HEK293 (cell line): ENCODE measurements around the gene TRNAU1AP.

Experiments
- CTCF ChIA-PET: fragments of 350-600 bp; formaldehyde crosslinking; extraction: SDS; loops from one replicate; lab custom pipeline; 2021; ENCODE audit warnings: antibody characterized with exemption; lab: Yijun Ruan, JAX
- POLR2A ChIA-PET: fragments of 300-600 bp; formaldehyde crosslinking; extraction: SDS; loops from one replicate; lab custom pipeline; 2020; ENCODE audit warnings: antibody characterized with exemption, inconsistent platforms; lab: Yijun Ruan, JAX
- H3K27ac ChIP-seq: fragments of 200-500 bp; sonication (Bioruptor generic); 2 replicates; pipeline ENCODE4 v1.5.1; 2014; ENCODE audit warnings: low read depth, low read length, control low read depth, inconsistent platforms; ENCODE audit errors: extremely low read depth
- H3K36me3 ChIP-seq, 2 experiments: fragments of 200-500 bp in 1 of 2; sonication (Bioruptor generic) in 1 of 2; 1 replicate in 1 of 2; 2 replicates in 1 of 2; pipeline ENCODE4 v1.5.1; 2014 to 2017; ENCODE audit warnings: inconsistent platforms in 2 of 2, low read length in 2 of 2; ENCODE audit not compliant: control insufficient read depth in 2 of 2, insufficient read depth in 1 of 2
- H3K4me1 ChIP-seq: fragments of 200-500 bp; sonication (Bioruptor generic); 2 replicates; pipeline ENCODE4 v1.5.1; 2014; ENCODE audit warnings: mild to moderate bottlenecking, low read length, inconsistent platforms; ENCODE audit not compliant: control insufficient read depth, insufficient read depth
- H3K4me3 ChIP-seq: 2 replicates; pipeline ENCODE4 v1.5.1; 2011; ENCODE audit warnings: low read depth, mild to moderate bottlenecking, control low read depth, low read length, moderate library complexity
- H3K9me3 ChIP-seq: fragments of 200-500 bp; sonication (Bioruptor generic); 2 replicates; pipeline ENCODE4 v1.5.1; 2014; ENCODE audit warnings: low read depth, low read length, inconsistent platforms; ENCODE audit not compliant: control insufficient read depth, insufficient read depth
- AEBP2 ChIP-seq: fragments of 450-650 bp; formaldehyde crosslinking; IDR thresholded peaks from 2 replicates; pipeline ENCODE4 v1.5.1; 2016; ENCODE audit warnings: missing biosample characterization, missing genetic modification characterization, borderline replicate concordance
- HOXC10 ChIP-seq: sonication (generic); formaldehyde crosslinking; IDR thresholded peaks from 2 replicates; pipeline ENCODE4 v1.8.1; 2023; ENCODE audit warnings: mild to moderate bottlenecking, missing genetic modification reagents
- KLF7 ChIP-seq: fragments of 450-650 bp; formaldehyde crosslinking; IDR thresholded peaks from 2 replicates; pipeline ENCODE4 v1.5.1; 2016; ENCODE audit warnings: missing biosample characterization, missing genetic modification characterization, borderline replicate concordance
- MYNN ChIP-seq: fragments of 450-650 bp; formaldehyde crosslinking; IDR thresholded peaks from 2 replicates; pipeline ENCODE4 v1.5.1; 2016; ENCODE audit warnings: missing biosample characterization, missing genetic modification characterization, borderline replicate concordance
- SP2 ChIP-seq: fragments of 450-650 bp; formaldehyde crosslinking; IDR thresholded peaks from 2 replicates; pipeline ENCODE4 v1.5.1; 2016; ENCODE audit warnings: missing biosample characterization, missing genetic modification characterization
- TCF7L2 ChIP-seq: IDR thresholded peaks from 2 replicates; pipeline ENCODE4 v1.6.1; 2011; ENCODE audit warnings: low read depth, mild to moderate bottlenecking, inconsistent platforms, low read length, moderate library complexity, borderline replicate concordance
- ZBTB1 ChIP-seq: fragments of 450-650 bp; formaldehyde crosslinking; IDR thresholded peaks from 2 replicates; pipeline ENCODE4 v1.5.1; 2016; ENCODE audit warnings: missing biosample characterization, missing genetic modification characterization
- ZNF132 ChIP-seq: fragments of 450-650 bp; formaldehyde crosslinking; IDR thresholded peaks from 2 replicates; pipeline ENCODE4 v1.5.1; 2017; ENCODE audit warnings: missing biosample characterization, missing genetic modification characterization, borderline replicate concordance
- ZNF266 ChIP-seq: fragments of 450-650 bp; formaldehyde crosslinking; IDR thresholded peaks from 2 replicates; pipeline ENCODE4 v1.5.1; 2016; ENCODE audit warnings: missing biosample characterization, missing genetic modification characterization, low read depth
- ZNF398 ChIP-seq: fragments of 450-650 bp; formaldehyde crosslinking; IDR thresholded peaks from 2 replicates; pipeline ENCODE4 v1.5.1; 2017; ENCODE audit warnings: missing biosample characterization, missing genetic modification characterization
- ZNF473 ChIP-seq: fragments of 450-650 bp; formaldehyde crosslinking; IDR thresholded peaks from 2 replicates; pipeline ENCODE4 v1.5.1; 2017; ENCODE audit warnings: missing biosample characterization, missing genetic modification characterization
- ZNF530 ChIP-seq: fragments of 450-650 bp; formaldehyde crosslinking; IDR thresholded peaks from 2 replicates; pipeline ENCODE4 v1.5.1; 2016; ENCODE audit warnings: low read depth, missing biosample characterization, missing genetic modification characterization
- ZNF544 ChIP-seq: fragments of 450-650 bp; formaldehyde crosslinking; IDR thresholded peaks from 2 replicates; pipeline ENCODE4 v1.5.0; 2017; ENCODE audit warnings: missing biosample characterization, missing genetic modification characterization
- ZNF555 ChIP-seq: fragments of 450-650 bp; formaldehyde crosslinking; conservative IDR thresholded peaks from 2 replicates; pipeline ENCODE4 v1.5.1; 2017; ENCODE audit warnings: missing biosample characterization, mild to moderate bottlenecking, missing genetic modification characterization, inconsistent platforms
- ZNF571 ChIP-seq: fragments of 450-650 bp; formaldehyde crosslinking; IDR thresholded peaks from 2 replicates; pipeline ENCODE4 v1.5.0; 2017; ENCODE audit warnings: missing biosample characterization, missing genetic modification characterization
- ZNF664 ChIP-seq: fragments of 450-650 bp; formaldehyde crosslinking; IDR thresholded peaks from 2 replicates; pipeline ENCODE4 v1.5.1; 2016; ENCODE audit warnings: missing biosample characterization, missing genetic modification characterization
- ZNF792 ChIP-seq: fragments of 450-650 bp; formaldehyde crosslinking; IDR thresholded peaks from 2 replicates; pipeline ENCODE4 v1.5.1; 2016; ENCODE audit warnings: missing biosample characterization, missing genetic modification characterization
- ZSCAN30 ChIP-seq: fragments of 450-650 bp; IDR thresholded peaks from 2 replicates; pipeline ENCODE4 v1.5.1; 2018; ENCODE audit warnings: missing biosample characterization, mild to moderate bottlenecking, missing genetic modification characterization, moderate library complexity
- TF ChIP-seq, protein P1 (sequence below): fragments of 450-650 bp; formaldehyde crosslinking; IDR thresholded peaks from 2 replicates; pipeline ENCODE4 v1.5.1; 2016; ENCODE audit warnings: missing biosample characterization, missing genetic modification characterization
- TF ChIP-seq, protein P2 (sequence below): fragments of 450-650 bp; formaldehyde crosslinking; IDR thresholded peaks from 2 replicates; pipeline ENCODE4 v1.5.1; 2016; ENCODE audit warnings: missing biosample characterization, missing genetic modification characterization, borderline replicate concordance
- TF ChIP-seq, protein P3 (sequence below): fragments of 450-650 bp; formaldehyde crosslinking; IDR thresholded peaks from 2 replicates; pipeline ENCODE4 v1.5.1; 2016; ENCODE audit warnings: missing biosample characterization, missing genetic modification characterization

TRNAU1AP gene

GRCh38 chr1:28535180-28535579 is 17.7 kb upstream of the TRNAU1AP start (continued):
- no peak for TF ChIP-seq TCF7L2

DNA sequence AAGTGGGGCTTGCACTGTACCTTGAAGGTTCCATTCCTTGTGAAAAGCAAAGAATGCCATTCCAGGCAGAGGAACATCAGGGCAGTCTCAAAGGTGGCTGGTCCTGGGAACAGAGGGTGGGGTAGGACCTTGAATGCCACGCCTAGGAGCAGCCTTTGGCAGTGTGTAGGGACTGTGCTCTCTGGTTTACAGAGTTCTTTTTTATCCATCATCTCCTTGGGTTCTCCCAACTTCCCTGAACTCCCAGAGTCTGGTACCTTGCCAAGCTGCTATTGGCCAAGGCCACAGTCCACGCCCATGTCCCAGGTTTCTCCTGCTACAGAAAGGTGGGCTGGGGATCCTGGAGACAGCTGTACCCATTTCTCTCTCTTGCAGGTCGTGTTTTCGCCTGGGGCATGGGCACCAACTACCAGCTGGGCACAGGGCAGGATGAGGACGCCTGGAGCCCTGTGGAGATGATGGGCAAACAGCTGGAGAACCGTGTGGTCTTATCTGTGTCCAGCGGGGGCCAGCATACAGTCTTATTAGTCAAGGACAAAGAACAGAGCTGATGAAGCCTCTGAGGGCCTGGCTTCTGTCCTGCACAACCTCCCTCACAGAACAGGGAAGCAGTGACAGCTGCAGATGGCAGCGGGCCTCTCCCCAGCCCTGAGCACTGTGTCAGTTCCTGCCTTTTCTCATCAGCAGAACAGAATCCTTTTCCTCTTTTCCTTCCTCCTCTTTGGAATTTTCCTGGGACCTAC is 15.3 kb upstream of the TRNAU1AP start:
- TF ChIP-seq, protein P1, sequence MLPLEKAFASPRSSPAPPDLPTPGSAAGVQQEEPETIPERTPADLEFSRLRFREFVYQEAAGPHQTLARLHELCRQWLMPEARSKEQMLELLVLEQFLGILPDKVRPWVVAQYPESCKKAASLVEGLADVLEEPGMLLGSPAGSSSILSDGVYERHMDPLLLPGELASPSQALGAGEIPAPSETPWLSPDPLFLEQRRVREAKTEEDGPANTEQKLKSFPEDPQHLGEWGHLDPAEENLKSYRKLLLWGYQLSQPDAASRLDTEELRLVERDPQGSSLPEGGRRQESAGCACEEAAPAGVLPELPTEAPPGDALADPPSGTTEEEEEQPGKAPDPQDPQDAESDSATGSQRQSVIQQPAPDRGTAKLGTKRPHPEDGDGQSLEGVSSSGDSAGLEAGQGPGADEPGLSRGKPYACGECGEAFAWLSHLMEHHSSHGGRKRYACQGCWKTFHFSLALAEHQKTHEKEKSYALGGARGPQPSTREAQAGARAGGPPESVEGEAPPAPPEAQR (tag by site-specific recombination): no peak
- TF ChIP-seq ZNF792 (tag by site-specific recombination) (no peak), ZNF664 (tag by site-specific recombination) (no peak), ZNF473 (tag by site-specific recombination) (no peak), ZNF555 (tag by site-specific recombination) (no peak), ZNF571 (tag by site-specific recombination) (no peak), AEBP2 (tag by site-specific recombination) (no peak), MYNN (tag by site-specific recombination) (no peak), SP2 (tag by site-specific recombination) (no peak), ZNF266 (tag by site-specific recombination) (no peak), ZNF132 (tag by site-specific recombination) (no peak), ZSCAN30 (no peak), ZNF544 (tag by site-specific recombination) (no peak), ZNF398 (tag by site-specific recombination) (no peak), HOXC10 (CRISPR knock-in tag) (no peak), ZBTB1 (no peak), KLF7 (tag by site-specific recombination) (no peak), ZNF530 (no peak)
- TF ChIP-seq, protein P2, sequence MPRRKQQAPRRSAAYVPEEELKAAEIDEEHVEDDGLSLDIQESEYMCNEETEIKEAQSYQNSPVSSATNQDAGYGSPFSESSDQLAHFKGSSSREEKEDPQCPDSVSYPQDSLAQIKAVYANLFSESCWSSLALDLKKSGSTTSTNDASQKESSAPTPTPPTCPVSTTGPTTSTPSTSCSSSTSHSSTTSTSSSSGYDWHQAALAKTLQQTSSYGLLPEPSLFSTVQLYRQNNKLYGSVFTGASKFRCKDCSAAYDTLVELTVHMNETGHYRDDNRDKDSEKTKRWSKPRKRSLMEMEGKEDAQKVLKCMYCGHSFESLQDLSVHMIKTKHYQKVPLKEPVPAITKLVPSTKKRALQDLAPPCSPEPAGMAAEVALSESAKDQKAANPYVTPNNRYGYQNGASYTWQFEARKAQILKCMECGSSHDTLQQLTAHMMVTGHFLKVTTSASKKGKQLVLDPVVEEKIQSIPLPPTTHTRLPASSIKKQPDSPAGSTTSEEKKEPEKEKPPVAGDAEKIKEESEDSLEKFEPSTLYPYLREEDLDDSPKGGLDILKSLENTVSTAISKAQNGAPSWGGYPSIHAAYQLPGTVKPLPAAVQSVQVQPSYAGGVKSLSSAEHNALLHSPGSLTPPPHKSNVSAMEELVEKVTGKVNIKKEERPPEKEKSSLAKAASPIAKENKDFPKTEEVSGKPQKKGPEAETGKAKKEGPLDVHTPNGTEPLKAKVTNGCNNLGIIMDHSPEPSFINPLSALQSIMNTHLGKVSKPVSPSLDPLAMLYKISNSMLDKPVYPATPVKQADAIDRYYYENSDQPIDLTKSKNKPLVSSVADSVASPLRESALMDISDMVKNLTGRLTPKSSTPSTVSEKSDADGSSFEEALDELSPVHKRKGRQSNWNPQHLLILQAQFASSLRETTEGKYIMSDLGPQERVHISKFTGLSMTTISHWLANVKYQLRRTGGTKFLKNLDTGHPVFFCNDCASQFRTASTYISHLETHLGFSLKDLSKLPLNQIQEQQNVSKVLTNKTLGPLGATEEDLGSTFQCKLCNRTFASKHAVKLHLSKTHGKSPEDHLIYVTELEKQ (tag by site-specific recombination): no peak
- TF ChIP-seq, protein P3, sequence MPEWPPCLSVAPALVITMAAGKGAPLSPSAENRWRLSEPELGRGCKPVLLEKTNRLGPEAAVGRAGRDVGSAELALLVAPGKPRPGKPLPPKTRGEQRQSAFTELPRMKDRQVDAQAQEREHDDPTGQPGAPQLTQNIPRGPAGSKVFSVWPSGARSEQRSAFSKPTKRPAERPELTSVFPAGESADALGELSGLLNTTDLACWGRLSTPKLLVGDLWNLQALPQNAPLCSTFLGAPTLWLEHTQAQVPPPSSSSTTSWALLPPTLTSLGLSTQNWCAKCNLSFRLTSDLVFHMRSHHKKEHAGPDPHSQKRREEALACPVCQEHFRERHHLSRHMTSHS (tag by site-specific recombination): no peak
- H3K9me3 ChIP-seq: no peaks in the 10 kb centered on the region
- H3K27ac ChIP-seq: no peak overlapping the region
- CTCF ChIA-PET: interaction anchor here (0.5 to 0.9 kb wide), 3 partner anchors 11 to 44 kb away, joined by 3 to 6 read pairs (median 3); no protein-coding TSS in a partner anchor
- no peak overlapping the region for H3K4me3 ChIP-seq
- H3K36me3 ChIP-seq: peaks cover 13 to 53% of the 10 kb centered on the region in 2 experiments
- POLR2A ChIA-PET: no interaction called here
- no peaks in the 10 kb centered on the region for H3K4me1 ChIP-seq
